Ovary (tissue), 3 donors: ENCODE measurements around the gene RHPN2.

Experiments
- POLR2A ChIP-seq: fragments of 450-650 bp; IDR thresholded peaks from one replicate; pipeline ENCODE4 v1.6.1; 2017; ENCODE audit warnings: antibody characterized with exemption, mild to moderate bottlenecking, moderate library complexity
- TF ChIP-seq, protein P1 (sequence below), 3 donors: fragments of 450-650 bp in 2 of 3; fragments of 200-600 bp in 1 of 3; IDR thresholded peaks; one replicate each; pipeline versions ENCODE4 v1.5.1 to v1.8.0; 2016 to 2022; ENCODE audit warnings: antibody characterized with exemption in 3 of 3, mild to moderate bottlenecking in 1 of 3
- donor health status: DM: no; HTN: no; CAD: no.

DNA sequence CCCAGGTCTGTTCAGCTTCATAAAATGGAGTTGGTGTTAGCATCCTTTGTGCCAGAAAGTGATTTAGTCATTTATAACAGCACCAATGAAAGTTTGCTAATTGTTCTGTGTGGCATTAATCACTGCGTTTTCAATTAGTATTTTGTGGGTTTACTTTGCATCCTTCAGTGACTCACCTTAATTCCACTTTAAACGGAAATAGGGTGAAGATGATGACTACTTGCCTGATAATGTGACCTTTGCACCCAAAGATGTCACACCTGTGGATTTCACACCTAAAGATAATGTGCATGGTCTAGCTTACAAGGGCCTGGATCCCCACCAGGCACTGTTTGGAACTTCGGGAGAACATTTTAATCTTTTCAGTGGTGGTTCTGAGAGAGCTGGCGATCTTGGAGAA is 31.3 kb upstream of the RHPN2 start:
- TF ChIP-seq, protein P1, sequence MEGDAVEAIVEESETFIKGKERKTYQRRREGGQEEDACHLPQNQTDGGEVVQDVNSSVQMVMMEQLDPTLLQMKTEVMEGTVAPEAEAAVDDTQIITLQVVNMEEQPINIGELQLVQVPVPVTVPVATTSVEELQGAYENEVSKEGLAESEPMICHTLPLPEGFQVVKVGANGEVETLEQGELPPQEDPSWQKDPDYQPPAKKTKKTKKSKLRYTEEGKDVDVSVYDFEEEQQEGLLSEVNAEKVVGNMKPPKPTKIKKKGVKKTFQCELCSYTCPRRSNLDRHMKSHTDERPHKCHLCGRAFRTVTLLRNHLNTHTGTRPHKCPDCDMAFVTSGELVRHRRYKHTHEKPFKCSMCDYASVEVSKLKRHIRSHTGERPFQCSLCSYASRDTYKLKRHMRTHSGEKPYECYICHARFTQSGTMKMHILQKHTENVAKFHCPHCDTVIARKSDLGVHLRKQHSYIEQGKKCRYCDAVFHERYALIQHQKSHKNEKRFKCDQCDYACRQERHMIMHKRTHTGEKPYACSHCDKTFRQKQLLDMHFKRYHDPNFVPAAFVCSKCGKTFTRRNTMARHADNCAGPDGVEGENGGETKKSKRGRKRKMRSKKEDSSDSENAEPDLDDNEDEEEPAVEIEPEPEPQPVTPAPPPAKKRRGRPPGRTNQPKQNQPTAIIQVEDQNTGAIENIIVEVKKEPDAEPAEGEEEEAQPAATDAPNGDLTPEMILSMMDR (IDR thresholded peaks at IDR 0.05), result no peak
- TF ChIP-seq POLR2A, result no peak
